T-helper 1 cell treated with Interleukin-12 subunit alpha and Interleukin-12 subunit beta and Interleukin-4 antibody, amounts not matched to agents 30 ng/mL and 1 ng/mL, for 36 hours (primary cell): ENCODE data around the gene EPHA4. TPM values are rescaled to one million over a fixed set of nuclear protein-coding genes. Genes with fewer than 3 reads are reported as not detected.

Experiments
- intact Hi-C: fragments of 100-400 bp; cut with micrococcal nuclease; formaldehyde crosslinking; loops from one replicate; pipeline ENCODE4 v1.15.1; 2024
- total RNA-seq: library from RNA; stranded (reverse); gene quantifications from 2 replicates; pipeline ENCODE4 v1.2.3, GENCODE V29; 2022

The EPHA4 gene
- total RNA-seq, 1 donor from 2014 or later, result 11.5 TPM

DNA sequence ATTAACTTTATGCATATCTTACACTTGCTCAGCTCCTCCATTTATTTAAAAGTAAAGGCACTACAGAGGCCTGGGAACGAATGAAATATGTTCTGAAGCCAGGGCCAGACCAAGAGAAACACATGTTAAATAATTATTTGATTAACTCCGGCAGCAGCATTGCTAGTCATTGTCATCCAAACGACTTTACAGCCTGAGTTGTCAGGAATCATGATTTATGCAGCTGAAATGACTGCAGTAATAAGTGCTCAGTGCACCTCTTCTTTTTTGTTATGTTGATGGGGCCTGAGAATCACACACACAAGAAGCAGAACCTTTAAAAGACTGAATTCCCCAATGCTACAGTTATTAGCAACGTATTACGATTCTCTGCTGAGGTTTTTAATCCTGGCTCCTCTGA is 58.9 kb downstream of the EPHA4 start:
- intact Hi-C loops, result loop anchor here (10.0 kb wide), 1 partner anchor 912 kb away; the partner anchor contains the start of gene SGPP2

DNA sequence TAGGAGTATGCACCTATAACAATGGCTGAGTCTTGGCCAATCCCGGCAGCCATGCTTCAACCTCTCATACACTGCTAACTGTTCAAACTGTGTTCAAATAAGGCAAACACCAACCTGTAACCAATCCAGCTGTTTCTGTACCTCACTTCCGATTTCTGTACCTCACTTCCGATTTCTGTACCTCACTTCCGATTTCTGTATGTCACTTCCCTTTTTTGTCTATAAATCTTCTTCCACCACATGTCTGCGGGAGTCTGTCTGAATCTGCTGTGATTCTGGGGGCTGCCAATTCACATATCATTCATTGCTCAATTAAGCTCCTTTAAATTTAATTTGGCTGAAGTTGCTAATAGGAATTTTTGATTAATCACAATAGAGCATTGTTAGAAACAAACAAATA is 60.8 kb downstream of the EPHA4 start:
- intact Hi-C loops, result loop anchor here (1.0 to 10.0 kb wide), 2 partner anchors 8 to 913 kb away; partner anchors contain the start of gene SGPP2

DNA sequence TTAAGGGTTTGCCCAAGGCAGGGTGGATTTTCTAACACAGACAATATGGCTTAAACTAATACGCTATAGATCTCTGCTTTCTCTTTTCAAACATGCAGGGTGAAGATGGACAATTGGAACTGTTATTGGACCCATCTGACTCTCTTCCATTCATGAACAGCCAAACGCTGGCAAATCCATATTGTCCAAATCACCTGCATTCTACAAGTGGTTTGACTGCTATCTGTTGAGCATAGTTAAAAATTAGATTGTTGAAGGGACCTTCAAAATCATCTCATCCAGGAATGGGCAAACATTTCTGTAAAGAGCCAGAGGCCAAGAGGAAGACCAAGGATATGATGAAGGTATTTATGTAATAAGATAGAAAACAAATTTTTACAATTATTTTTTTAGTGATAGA is 65.6 kb downstream of the EPHA4 start:
- intact Hi-C loops, result no loop called here

DNA sequence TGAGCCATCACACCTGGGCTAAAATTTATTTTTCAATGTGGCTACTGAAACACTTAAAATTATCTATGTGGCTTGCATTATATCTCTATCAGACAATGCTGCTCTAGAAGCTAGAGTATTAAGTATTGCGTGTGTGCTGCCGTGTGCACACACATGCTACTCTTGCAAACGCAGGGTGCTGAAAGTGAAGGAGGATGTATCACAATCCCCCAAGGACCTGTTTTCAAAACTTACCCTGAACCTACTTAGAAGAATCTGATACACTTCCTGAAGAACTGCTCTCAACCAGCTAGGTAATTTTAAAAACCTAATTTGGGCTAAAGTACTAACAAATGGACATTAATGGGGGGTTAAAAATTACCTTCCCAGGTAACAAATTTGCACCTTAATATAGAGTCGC is 66.5 kb downstream of the EPHA4 start:
- intact Hi-C loops, result no loop called here

DNA sequence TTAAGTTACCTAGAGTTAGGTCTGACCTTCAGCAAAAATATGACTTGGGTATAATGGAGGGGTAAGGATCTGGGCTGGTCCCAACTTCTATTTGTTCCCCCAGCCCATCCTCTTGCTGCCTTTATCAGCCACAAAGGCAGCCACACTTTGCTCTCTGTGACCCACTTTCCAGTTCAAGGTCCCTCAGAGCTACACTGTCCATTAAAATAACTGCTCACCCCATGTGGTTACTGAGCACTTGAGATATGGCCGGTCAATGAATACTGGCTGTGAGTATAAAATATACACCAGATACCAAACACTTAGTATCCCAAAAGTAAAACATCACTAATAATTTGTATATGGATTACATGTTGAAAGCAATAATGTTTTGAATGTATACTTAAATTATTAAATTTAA is 67.2 kb downstream of the EPHA4 start:
- intact Hi-C loops, result no loop called here

DNA sequence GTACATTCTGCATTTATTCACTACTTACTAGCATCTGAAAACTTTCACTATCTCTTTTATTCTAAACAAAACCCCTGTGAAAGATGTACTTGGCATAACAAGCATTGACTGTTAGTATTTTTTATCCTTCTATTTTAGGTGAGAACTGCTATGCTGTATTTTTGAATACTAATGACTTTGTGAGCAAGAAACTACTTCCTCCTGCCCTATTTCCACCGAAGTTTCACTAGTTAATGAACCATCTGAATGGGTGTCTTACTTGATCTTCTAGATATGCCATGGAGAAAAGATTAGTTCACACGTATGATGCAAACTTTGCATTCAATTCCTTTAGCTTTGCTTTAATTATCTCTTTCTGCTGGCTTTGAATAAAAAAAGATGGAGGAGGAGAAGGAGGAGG is 68.1 kb downstream of the EPHA4 start:
- intact Hi-C loops, result no loop called here

DNA sequence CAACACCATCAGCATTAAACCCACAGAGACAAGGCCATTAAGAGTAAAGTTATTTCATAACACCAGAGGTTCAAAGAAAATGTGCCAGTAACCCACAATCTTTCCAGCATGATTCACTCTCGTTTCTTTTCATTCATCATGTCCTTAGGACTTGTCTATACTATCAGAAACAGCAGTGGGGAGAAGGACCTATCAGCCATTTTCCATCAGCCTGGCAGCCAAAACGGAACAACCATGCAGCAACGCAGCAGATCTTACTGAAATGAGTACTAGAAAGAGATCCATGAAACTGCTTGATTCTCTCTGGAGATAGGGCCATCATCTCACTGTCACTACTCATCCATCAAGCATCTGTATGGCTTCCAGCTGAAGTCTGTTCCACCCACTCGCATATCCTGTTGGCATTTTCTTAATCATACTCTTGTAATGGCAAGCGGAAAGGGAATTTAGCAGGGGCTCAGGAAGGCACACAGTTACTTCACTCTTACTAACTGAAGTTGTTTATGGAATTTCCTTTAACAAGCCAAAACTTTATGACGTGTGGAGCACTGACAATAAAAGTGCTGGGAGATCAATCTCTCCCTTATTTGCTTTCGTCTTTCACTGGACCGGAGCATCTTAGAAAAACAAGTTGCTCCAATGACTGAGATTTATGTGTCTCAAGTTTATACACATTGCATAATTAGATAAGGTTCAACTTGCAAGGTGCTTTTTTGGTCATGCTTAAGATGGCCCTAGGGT is 69.7 kb downstream of the EPHA4 start:
- intact Hi-C loops, result no loop called here

DNA sequence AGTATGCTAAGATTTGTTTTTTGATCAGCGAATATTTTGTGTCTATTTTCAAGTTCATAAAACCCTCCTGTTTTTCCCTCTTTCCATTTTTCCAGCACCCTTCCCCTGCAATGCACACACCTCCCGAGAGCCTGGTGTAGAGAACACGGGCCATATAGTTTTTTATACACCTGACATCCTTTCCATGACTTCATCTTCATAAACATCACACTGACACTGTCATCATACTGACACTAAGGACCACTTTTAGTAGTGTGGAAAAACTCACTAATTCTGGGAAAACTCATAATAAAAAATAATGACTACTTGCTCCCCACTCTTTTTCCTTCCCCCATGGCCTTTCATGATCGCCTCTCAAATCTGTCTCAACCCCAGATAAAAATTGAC is 70.2 kb downstream of the EPHA4 start:
- intact Hi-C loops, result no loop called here

DNA sequence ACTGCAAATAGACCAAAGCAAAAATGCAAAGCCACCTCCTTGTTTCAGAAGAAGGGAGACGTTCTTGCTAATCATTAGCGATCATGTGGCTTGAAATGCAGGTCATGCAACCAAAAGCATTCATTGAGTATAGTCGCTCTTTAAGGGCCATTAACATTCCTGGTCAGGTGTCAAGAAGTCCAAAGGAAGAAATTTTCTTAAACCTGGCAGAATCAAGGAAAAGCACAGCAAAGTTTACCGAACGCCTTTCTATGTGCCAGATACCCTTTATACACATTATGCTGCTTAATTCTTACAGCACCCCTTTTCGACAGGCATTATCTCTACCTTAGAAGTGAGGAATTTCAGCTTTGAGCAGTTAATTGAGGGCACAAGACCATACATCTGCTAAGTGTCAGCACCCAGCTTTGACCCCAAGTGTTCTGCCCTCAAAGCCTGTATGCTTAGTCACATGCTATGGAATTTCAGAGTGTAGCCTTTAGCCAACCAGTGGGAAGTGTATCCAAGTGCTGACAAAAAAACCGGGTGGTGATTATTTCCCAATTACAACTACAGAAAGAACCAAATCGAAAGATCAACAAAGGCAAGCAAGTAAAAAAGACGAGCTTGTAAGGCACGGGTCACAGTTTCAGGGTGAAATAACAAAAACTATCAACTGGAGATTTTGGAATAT is 70.8 kb downstream of the EPHA4 start:
- intact Hi-C loops, result no loop called here

DNA sequence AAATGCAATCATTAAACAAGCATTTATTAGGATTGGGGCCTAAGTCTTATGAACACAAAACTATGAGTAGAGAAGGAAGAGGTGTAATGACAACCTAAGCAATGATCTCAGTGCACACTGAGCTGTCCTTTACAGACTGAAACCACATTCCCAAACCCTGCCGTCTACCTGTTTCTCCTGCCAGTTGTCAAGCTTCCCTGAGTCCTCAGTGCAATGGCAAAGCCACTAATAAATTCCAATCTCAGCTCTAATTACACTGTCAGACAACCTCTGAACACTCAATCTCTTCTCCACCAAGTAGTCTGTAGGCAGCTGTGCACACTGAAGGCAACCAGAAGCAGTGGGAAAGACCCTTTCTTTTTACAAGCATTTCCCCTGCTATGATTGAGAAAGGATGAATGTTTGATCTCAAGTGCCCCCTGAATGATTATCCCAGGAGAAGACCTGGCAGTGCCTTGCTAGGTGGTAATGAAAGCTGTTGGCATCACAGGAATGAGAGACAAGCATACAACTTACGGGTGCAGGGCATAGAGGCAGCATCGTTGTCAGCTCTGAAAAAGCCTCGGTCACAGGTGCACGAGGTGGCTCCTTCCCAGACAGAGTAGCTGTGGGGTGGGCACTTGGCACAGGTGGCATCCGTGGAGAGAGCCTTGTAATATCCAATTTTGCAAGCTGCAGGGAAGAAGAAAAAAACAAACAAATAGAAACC is 71.4 kb downstream of the EPHA4 start:
- intact Hi-C loops, result loop anchor here (1.0 kb wide), 1 partner anchor 72 kb away; the partner anchor contains the start of gene EPHA4

DNA sequence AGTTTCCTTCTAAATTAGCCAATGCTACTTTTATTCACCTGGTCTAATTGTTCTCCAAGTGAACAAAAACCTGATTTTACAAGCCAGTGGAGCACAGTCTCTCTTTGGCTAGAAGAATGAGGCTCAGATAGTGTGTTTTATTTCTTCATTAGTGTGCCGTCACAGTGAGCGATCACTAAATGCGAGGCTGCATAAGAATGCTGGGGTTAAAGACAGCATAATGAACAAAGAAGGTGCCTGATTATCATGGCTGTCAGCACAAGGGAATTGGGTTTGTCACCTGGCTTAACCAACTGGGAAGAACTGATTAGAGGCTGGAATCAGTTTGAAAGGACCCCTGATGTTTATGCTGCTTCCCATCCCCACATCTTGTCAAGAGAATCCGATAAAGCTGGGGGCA is 76.4 kb downstream of the EPHA4 start:
- intact Hi-C loops, result no loop called here

DNA sequence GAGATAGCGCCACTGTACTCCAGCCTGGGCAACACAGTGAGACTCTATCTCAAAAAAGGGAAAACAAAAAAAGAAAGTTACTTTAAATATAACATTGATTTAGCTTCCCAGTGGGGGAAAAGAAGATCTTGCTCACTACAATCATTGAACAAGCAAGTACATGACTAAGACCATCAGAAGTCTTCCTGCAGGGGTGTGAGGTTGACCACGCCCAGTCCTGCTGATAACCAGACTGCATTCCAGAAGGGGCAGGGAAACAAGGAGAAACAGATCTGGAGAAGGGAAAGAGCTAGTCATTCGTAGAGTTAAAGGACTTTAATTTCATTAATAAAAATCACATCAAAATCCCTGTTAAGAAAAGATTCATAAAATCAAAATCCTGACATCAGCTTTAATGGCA is 77.5 kb downstream of the EPHA4 start:
- intact Hi-C loops, result no loop called here

DNA sequence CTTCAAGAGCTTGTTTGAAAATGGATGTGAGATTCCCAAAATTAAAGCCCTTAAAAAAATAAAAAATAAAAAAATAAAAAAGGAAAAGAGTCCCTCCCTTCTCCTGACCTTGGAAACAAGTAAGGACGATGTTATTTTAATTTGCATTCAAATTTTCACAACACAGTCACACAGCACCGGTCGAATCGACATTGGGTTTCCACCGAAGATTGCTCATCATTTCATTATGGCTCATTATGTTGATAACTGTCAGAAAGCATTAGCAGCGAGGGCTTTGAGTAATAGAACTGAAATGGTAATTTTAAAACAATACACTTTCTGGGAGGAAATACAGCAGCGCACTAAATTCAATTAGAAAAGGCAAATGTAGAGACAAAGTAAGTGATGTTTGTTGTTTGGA is 78.7 kb downstream of the EPHA4 start:
- intact Hi-C loops, result no loop called here

DNA sequence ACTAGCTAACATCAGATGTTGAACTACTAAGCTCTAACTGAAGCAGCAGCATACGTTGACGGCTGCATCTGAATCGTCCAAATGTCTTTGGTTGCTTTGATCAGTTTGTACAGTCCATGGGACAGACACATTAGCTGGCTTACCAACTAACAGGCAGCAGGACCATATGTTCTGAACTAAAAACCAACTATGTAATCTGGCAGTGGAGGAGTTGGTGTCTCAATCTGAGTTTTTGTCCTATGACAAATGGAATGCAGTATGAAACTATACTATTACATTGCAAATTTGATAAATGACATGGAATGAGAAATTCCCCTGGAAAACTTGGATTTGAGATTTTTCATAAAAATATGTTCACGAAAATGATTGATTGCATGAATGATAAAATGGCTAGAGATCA is 79.5 kb downstream of the EPHA4 start:
- intact Hi-C loops, result no loop called here

DNA sequence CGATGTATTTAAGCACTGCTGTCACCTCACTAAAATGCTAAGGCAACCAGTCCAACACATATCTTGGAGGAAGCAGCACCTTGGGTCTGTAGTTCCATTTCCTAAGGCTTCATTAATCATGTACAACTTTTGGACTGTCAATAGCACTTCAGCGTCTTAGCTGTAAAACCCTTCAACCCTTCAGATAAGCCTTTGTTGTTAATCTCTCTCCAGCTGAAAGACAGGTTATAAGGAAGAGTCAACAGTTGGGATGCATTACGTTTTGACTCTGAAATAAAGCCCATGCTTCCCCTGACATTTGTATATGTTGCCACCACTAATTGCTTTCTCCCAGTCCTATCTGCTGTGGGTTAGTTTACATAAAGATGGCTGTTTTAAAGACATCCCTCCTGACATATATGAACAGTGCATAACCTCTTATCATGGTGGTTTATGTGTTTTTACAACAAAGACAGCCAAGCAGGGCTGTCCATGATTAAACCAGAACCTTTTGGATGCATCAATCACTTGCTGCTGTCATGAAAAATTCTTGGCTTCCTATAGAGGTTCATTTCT is 81.5 kb downstream of the EPHA4 start:
- intact Hi-C loops, result no loop called here

DNA sequence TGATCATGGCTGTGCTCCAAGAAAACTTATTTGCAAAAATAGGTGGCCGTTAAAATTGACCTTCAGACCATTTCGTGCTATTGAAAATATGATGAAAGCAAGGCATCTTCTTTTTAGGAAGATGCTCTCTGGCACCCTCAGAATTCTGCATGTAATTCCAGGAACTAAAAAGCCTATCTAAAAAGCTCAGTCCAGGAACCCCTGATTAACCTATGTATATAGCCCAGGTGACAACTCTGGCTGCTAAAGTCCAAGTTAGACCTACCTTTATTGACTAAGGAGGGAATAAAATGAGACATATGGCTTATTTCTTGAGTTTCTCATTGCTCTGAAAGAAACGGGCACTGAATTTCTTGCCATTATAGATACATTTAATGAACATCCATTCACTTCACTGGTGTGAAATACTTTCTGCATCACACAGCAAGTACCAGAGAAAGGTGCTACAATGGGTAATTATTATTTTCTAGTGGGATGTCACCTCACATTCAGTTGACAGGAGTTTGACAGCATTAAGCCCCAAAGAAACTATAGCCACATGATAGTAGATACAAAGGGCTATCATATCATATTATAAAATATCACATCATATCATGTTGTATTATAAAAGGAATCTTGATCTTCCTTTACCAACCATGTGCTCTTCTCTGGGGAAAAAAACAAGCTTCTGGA is 83.8 kb downstream of the EPHA4 start:
- intact Hi-C loops, result no loop called here

DNA sequence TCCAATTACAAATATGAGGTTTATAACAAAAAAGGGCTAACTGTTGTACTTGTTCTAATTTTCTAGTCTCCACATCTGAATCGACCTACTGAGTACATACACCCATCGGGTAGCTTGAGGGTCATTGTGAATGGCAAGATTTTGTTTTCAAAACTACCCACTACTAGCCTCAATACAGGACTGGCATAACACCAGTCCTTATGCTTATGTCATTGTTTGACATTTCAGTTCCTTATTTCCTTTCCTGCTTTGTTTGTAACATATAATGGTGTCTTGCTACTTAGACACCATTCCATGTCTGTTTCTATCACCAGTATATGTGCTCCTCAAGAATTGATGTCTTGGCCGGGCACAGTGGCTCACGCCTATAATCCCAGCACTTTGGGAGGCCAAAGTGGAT is 86.0 kb downstream of the EPHA4 start:
- intact Hi-C loops, result no loop called here

DNA sequence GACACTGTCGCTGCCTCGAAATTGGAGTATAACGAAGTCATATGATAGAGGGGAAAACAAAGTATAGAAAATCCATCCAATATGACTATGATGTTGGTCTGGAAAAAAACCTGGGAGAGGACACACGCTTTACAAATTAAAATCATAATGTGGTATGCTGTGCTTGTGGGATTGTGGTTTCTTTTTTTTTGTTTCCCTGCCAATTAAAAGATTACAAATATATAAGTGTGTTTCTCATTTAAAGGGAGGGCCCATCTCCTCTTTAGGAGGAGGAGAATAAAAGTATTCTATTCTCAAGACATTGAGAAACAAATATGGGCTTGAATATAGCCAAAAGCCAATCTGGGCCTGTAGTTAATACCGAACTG is 86.6 kb downstream of the EPHA4 start:
- intact Hi-C loops, result no loop called here

DNA sequence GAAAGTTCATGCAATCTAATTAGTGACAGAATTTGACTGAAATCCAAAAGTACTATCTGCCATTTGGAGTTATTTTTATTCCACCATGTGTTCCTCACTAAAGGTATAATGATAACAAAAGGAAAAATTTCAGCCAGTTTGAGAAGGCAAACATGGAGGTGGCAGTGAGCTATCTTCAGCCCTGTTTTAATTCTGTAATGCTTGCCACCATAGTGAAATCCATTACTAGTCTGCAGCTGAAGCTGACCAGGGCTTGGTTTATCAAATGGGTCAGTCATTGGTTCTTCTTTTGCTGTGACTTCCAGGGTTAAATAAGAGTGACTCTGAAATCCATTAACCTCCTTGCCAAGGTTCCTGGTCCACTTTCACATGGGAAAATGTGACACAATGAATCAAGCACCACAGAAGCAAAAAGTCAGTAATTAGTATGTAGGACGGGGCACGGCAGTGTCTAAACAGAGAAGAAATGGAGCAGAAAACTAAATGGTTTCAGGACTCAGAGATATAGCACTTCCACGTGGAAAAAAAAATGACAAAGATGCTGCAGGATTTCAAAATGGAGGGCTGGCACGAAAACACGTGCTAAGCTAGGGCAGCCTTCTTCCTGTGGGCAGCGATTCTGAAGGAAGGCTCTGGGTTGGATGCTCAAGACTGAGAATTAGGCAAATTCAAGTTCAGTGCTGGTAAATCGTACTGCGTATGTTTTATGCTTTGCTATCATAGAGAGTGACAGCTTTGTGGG is 87.2 kb downstream of the EPHA4 start:
- intact Hi-C loops, result no loop called here

DNA sequence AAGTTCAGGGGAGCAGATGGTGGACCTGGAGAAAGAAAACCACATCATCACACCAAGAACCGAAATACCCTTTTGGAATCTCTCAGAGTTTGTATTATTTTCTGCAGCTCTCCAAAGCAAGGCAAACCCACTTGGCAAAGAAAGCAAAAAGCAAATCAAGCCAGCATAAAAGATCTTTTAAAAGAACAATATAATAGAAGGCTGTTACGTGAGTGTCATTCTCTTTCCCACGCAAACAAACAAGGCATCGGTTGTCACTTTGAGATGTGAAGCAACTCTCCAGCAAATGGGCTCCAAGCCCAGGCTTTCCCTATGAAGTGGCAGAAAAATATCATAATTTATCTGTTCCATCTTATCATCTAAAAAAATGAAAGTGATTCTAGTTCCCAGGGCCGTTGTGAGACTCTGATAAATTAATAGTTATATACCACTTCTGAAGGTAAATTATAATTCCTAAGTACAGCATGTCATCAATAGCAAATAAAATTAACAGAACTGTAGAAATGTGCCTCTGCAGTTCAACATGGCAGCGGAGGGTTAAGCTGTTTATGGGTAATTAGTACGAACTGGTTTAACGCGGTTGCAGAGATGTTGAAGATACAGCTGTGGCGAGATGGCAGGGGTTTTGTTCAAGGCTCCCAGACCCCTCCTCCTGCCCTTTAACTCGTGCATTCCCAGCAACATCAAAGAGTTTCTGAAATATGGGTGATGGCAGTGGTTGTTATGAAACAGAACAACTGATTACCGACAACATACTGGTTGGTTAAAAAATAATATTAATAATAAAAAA is 89.2 kb downstream of the EPHA4 start:
- intact Hi-C loops, result no loop called here
